MCF 10A (cell line): ENCODE results near the gene CCDC15. TPM values are rescaled to one million over a fixed set of nuclear protein-coding genes. Genes with fewer than 3 reads are reported as not detected.
"Not testable (repeated sequence)": the region's sequence is repeated elsewhere in the genome, so short reads cannot be mapped to it uniquely, and the experiment has no call there.

Experiments used
- BruUV-seq: library from RNA; stranded (reverse); fragments of 400-500 nt; replicated peaks from 2 replicates; lab custom pipeline; 2021; lab: Mats Ljungman, UMichigan
- CTCF ChIA-PET: fragments of 300-600 bp; sonication (Branson Sonifier 250); formaldehyde crosslinking; extraction: SDS; loops from one replicate; lab custom pipeline; 2021; ENCODE audit warnings: antibody characterized with exemption, inconsistent platforms; lab: Yijun Ruan, JAX
- POLR2A ChIA-PET: fragments of 300-600, 350-650 bp; sonication (Branson Sonifier 250); formaldehyde crosslinking; extraction: SDS; loops from one replicate; lab custom pipeline; 2020; ENCODE audit warnings: antibody characterized with exemption, inconsistent platforms; lab: Yijun Ruan, JAX
- DNase-seq: peaks from one replicate; pipeline ENCODE4 v3.0.0-alpha.2; 2018; ENCODE audit not compliant: unreplicated experiment
- H3K27ac Mint-ChIP-seq: one replicate; pipeline ENCODE4 v1.8.0; 2022; ENCODE audit warnings: mild to moderate bottlenecking, low read depth, mixed read lengths; ENCODE audit not compliant: unreplicated experiment
- H3K27me3 Mint-ChIP-seq: one replicate; pipeline ENCODE4 v1.8.0; 2022; ENCODE audit warnings: mixed read lengths; ENCODE audit not compliant: insufficient read depth, unreplicated experiment
- H3K36me3 Mint-ChIP-seq: one replicate; pipeline ENCODE4 v1.8.0; 2022; ENCODE audit warnings: mild to moderate bottlenecking, moderate library complexity, mixed read lengths; ENCODE audit not compliant: insufficient read depth, unreplicated experiment
- H3K4me1 Mint-ChIP-seq: one replicate; pipeline ENCODE4 v1.8.0; 2022; ENCODE audit warnings: mixed read lengths; ENCODE audit not compliant: insufficient read depth, unreplicated experiment
- H3K4me3 Mint-ChIP-seq: one replicate; pipeline ENCODE4 v1.8.0; 2022; ENCODE audit warnings: mild to moderate bottlenecking, moderate library complexity, mixed read lengths; ENCODE audit not compliant: unreplicated experiment
- H3K9me3 Mint-ChIP-seq: one replicate; pipeline ENCODE4 v1.8.0; 2022; ENCODE audit warnings: mixed read lengths; ENCODE audit not compliant: unreplicated experiment
- intact Hi-C: fragments of 100-400 bp; cut with micrococcal nuclease; formaldehyde crosslinking; loops from 2 replicates; pipeline ENCODE4 v1.14.1; 2022
- total RNA-seq: library from RNA; stranded (reverse); gene quantifications from 2 replicates; pipeline ENCODE4 v1.2.3, GENCODE V29; 2022
- TF ChIP-seq, protein P1 (sequence below): fragments of 200-600 bp; IDR thresholded peaks from one replicate; pipeline ENCODE4 v1.8.0; 2022; ENCODE audit warnings: antibody characterized with exemption, mild to moderate bottlenecking; ENCODE audit not compliant: unreplicated experiment

Gene CCDC15
- total RNA-seq, 1 experiment from 2014 or later, result 2.8 TPM

GRCh38 chr11:124954590-124954955, 571 bp downstream of the CCDC15 start:
- TF ChIP-seq, protein P1, sequence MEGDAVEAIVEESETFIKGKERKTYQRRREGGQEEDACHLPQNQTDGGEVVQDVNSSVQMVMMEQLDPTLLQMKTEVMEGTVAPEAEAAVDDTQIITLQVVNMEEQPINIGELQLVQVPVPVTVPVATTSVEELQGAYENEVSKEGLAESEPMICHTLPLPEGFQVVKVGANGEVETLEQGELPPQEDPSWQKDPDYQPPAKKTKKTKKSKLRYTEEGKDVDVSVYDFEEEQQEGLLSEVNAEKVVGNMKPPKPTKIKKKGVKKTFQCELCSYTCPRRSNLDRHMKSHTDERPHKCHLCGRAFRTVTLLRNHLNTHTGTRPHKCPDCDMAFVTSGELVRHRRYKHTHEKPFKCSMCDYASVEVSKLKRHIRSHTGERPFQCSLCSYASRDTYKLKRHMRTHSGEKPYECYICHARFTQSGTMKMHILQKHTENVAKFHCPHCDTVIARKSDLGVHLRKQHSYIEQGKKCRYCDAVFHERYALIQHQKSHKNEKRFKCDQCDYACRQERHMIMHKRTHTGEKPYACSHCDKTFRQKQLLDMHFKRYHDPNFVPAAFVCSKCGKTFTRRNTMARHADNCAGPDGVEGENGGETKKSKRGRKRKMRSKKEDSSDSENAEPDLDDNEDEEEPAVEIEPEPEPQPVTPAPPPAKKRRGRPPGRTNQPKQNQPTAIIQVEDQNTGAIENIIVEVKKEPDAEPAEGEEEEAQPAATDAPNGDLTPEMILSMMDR, result no peak
- intact Hi-C loops, result loop anchor here (1.0 kb wide), 2 partner anchors 56 to 78 kb away; no protein-coding TSS in a partner anchor
- Mint-ChIP-seq H3K36me3 (no peaks in the 10 kb centered on the region), H3K4me3 (no peak overlapping the region), H3K4me1 (peaks cover 9% of the 10 kb centered on the region), H3K9me3 (no peaks in the 10 kb centered on the region), H3K27me3 (no peaks in the 10 kb centered on the region), H3K27ac (no peak overlapping the region)
- ChIA-PET POLR2A (interaction anchor here (0.7 to 5.0 kb wide), 17 partner anchors 9 to 637 kb away, joined by 3 to 43 read pairs (median 4); partner anchors contain the start of genes HEPACAM, ROBO4 and TMEM218), CTCF (interaction anchor here (0.6 to 3.0 kb wide), 9 partner anchors 17 to 1555 kb away, joined by 3 to 15 read pairs (median 4); no protein-coding TSS in a partner anchor)
- BruUV-seq, result TSS peak; percentile 78
- no peak for DNase-seq

- ChIA-PET CTCF (interaction anchor here (0.6 to 3.0 kb wide), 8 partner anchors 11 to 454 kb away, joined by 3 to 15 read pairs (median 4); no protein-coding TSS in a partner anchor), POLR2A (interaction anchor here (1.0 to 5.0 kb wide), 6 partner anchors 12 to 157 kb away, joined by 3 to 43 read pairs (median 14); partner anchors contain the start of genes ROBO4 and TMEM218)
- TF ChIP-seq, protein P1, result no peak
- H3K27ac Mint-ChIP-seq, result no peak overlapping the region
- no peaks in the 10 kb centered on the region for H3K9me3 Mint-ChIP-seq
- no peaks in the 10 kb centered on the region for H3K36me3 Mint-ChIP-seq
- DNase-seq, result no peak
- intact Hi-C loops, result no loop called here
- BruUV-seq, result no TSS peak
- H3K4me1 Mint-ChIP-seq, result peaks cover 9% of the 10 kb centered on the region
- H3K27me3 Mint-ChIP-seq, result no peaks in the 10 kb centered on the region
- no peak overlapping the region for H3K4me3 Mint-ChIP-seq
These were observed 1.0 kb downstream of the CCDC15 start for GRCh38 chr11:124955035-124955434.

- POLR2A ChIA-PET, result no interaction called here
- Mint-ChIP-seq H3K27me3 (no peaks in the 10 kb centered on the region), H3K4me1 (no peaks in the 10 kb centered on the region), H3K36me3 (no peaks in the 10 kb centered on the region), H3K9me3 (no peaks in the 10 kb centered on the region), H3K4me3 (no peak overlapping the region), H3K27ac (no peak overlapping the region)
- peak; percentile 85 for DNase-seq
- TF ChIP-seq, protein P1, result peak; percentile 69
- intact Hi-C loops, result loop anchor here (1.0 to 5.0 kb wide), 6 partner anchors 115 to 913 kb away; no protein-coding TSS in a partner anchor
- BruUV-seq, result no TSS peak
- CTCF ChIA-PET, result interaction anchor here (0.7 to 4.6 kb wide), 12 partner anchors 20 to 1170 kb away, joined by 3 to 36 read pairs (median 3); no protein-coding TSS in a partner anchor
These were observed 8.1 kb downstream of the CCDC15 start for GRCh38 chr11:124961972-124962609.

DNA sequence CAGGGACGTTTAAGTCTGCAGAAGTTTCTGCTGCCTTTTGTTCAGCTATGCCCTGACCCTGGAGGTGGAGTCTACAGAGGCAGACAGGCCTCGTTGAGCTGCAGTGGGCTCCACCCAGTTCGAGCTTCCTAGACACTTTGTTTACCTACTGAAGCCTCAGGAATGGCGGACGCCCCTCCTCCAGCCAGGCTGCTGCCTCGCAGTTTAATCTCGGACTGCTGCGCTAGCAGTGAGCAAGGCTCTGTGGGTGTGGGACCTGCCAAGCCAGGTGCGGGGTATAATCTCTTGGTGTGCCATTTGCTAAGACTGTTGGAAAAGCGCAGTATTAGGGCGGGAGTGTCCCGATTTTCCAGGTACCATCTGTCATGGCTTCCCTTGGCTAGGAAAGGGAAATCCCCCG, 14.2 kb downstream of the CCDC15 start:
- intact Hi-C loops, BruUV-seq, H3K36me3 Mint-ChIP-seq, H3K27ac Mint-ChIP-seq, H3K4me3 Mint-ChIP-seq, DNase-seq, H3K27me3 Mint-ChIP-seq, H3K4me1 Mint-ChIP-seq, POLR2A ChIA-PET, H3K9me3 Mint-ChIP-seq: not testable (repeated sequence)
- CTCF ChIA-PET, result interaction anchor here (0.6 to 8.1 kb wide), 4 partner anchors 107 to 322 kb away, joined by 3 to 102 read pairs (median 7); partner anchors contain the start of gene PKNOX2
